Glomerular endothelial cell (primary cell): ENCODE data around the gene RPP25L. TPM values are rescaled to one million over a fixed set of nuclear protein-coding genes. Genes with fewer than 3 reads are reported as not detected.

ENCODE experiments used
- DNase-seq: peaks from one replicate; pipeline ENCODE4 v3.0.0-alpha.2; 2011; ENCODE audit warnings: low read depth, low spot score; ENCODE audit errors: extremely low read depth
- total RNA-seq: library from RNA; depleted of rRNA; stranded (reverse); fragments of >200 nt; gene quantifications from 2 replicates; pipeline ENCODE4 v1.2.3, GENCODE V29; 2015

RPP25L gene
- total RNA-seq, 1 donor from 2014 or later: 21.5 TPM

DNA sequence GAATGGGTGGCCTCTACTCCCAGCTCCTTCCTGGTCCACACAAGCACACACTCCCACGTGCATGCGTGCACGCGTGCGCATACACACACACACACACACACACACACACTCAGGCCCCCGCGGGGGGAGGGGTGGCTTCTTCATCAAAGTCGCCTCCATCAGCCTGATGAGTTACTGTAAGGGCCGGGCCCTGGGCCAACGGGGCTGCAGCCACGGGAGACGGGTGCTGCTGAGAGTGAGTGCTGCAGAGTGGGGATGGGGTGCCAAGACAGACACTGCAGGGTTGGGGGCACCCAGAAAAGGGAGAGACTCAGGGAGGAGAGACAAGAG is 40.5 kb downstream of the RPP25L start:
- DNase-seq: no peak

DNA sequence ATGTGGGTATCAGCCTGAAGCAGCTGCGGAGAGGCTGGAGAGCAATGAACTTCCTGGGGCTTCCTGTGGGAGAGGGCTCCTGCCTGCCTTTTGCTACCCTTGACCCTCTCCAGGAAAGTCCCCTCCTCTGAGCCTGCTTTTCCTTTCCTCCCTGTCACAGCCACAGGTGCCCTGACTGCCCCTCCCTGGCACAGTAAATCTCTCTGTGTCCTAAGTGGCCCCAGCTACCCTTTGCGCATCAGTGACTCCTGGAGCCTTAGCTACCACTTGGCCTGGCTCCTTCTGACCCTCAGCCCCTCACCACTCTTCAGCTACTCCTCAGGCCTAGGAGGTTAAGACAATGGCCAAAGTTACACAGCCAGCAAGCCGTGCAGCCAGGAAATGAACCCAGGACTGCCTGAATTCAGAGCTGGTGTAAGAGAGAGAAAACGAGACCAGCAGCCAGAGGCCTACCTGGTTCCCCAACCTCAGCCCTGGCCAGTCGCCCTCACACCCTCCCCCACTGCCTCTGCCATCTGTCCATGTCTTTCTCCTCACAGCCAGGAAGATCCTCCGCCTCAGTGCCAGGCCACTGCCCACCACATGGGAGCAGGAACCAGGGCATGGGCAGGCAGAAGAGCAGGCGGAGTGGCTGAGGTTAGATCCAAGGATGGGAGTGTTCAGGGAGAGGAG is 41.0 kb downstream of the RPP25L start:
- no peak for DNase-seq

DNA sequence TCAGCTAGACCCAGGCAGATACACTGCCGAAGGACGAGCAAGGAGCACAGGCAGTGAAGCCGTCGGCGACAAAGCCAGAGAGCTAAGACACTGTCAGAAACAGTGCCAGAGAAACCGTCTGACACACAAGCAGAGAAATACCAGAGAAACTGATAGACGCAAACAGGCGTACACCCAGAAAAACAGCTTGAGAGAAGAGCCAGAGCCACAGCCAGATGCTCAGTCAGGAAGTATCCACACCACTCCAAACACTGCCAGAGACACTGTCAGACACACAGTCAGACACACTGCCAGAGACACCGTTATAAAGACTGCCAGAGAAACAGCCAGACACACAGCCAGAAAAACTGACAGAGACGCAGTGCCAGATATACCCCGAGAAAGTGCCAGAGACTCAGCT is 41.5 kb downstream of the RPP25L start:
- no peak for DNase-seq

DNA sequence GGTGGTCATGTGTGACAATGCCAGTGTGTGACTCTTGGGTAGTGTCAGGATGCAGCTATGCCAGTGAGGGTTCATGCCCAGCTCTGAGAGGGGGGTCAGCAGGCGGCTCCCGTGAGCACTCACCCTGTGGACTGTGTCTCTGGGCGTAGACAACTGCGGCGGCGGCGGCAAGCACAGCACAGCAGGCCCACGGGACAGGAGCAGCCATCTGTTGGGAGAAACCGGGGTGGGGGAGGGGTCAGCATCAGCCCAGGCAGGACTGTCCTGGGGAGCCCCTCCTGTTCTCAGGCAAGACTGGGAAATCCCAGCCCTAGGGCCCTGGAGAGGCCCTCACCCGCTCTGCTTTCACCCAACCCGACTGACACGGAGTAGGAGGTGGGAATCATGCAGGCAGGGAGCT is 43.1 kb downstream of the RPP25L start:
- no peak for DNase-seq

DNA sequence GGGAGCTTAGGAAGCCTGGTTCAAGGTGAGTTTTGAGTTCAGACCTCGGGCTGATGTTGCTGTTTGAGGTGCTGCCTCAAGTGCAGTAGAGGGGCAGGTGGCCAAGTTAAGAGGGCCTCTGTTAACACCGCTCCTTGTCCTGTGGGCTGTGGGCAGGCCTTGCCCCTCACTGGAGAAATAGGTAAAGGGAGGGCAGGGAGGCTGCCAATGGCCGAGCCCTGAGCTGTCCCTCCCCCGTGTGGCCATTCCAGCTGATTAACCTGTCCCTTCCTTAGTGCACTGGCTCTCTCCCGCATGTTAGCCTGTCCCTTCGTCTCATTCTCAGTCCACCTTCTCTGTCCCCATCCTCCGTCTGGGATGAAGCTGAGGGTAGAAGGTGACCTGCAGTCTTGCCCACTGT is 43.8 kb downstream of the RPP25L start:
- no peak for DNase-seq

DNA sequence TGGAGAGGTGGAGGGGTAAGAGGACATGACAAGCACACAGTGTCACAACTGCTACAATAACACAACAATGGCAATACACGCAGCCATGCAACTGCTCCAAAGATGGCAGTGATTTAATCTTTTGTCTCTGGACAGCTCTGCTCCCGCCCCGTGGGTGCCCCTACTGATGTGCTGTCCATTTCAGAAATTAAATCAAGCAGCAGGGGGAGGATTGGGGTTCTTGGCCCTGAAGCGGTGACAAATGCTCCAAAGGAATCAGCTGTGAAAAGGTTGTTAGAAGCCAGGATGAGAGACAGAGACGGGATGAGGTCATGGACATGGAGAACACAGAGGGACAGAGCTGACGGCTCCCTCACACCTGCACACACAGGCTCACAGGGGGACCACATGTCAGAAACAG is 44.9 kb downstream of the RPP25L start:
- DNase-seq: no peak

DNA sequence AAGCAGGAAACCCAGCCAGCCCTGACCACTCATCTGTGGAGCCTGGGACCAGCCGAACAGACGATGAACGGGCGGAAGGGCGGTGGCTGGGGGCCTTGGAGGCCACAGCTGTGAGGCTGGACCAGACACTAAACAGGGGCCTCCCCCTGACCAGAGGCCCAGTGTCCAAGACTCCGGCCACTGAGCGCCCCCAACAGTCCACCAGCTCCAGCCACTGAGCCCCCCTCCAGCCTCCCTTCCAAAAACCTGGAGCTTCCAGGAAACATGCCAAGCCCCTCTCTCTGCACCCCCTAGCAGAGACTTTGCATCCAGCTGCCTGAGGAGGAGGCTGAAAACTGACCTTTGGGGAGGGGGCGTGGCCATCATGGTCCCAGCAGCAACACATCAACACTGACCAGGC is 45.6 kb downstream of the RPP25L start:
- DNase-seq: no peak

DNA sequence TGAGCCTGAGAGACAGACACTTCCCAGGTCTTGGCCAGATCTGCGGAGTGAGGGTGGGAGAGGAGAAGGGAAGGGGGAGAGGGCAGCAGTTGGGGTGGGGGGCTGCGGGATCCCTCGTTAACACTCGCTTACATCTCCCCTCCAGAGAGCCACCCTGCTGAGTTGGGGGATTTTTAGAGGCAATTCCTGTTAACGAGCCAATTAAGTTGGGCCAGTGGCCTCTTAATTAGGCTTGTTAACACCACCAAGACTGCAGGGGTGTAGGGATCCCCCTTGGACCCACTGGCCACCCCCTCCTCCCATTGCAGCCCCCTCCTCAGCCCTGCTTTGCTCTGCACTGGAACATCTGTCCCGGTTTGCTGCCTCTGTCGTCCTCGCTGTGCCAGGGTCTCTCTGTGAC is 46.0 kb downstream of the RPP25L start:
- no peak for DNase-seq

DNA sequence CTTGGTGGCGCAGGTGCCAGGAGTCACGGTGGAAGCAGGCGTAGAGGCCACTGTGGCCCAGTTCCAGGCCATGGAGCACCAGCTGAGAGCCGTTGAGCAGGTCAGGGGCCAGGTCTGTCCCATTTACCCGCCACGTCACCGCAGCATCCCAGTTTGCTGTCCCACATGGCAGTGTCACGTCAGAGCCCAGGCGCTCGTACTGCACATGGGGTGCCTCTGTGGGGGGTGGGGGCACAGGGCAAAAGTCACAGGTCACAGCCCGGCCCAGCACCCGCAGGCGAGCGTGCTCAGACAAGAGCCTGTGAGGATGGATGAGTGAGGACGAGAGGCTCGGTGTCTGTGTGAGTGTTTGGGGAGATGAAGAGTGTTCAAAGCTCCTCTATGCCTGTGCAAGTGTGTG is 47.3 kb downstream of the RPP25L start:
- no peak for DNase-seq

DNA sequence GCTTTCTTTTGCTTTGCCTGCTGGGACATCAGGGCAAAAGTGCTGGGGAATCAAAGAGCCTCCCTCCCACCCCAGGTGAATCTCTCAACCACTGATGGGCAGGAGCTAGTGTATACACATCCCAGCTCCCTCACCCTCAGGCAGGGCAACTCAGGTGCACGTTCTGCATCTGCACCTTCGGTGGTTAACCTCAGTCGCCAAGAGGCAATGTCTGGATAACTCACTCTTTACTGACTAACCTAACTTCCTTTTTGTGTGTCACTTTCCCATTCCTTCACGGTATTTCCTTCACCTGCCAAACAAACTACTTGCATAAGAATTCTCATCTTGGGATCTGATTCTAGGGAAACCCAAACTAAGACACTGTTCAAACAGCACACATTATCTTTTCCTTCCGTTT is 48.6 kb downstream of the RPP25L start:
- DNase-seq: no peak

DNA sequence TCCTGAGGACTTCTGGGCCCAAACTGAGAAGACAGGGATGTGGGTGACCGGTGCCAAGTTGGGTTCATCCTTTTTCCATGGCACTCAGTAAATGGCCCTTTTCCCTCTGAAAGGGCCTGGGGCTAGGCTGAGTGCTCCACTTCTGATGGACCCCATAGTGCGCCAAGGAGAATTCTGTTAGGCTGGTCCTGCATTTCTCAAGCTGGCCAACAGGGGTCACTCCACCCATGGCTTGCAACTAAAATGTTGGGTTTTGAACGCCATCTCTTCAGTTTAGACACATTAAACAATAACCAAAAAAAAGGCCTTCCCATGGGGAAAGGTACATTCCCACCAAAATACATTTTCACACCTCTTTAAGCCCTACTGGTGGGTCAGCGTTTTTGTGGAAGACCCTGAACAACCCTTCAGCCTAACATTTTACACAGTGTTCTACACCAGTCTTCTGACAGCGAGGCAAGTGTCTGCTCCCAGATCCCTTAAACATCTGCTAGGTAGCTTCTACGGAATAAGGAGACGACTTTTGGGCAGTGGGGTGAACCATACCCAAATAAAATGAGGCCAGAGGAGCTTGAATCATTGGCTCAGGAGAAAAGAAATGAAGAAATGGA is 49.7 kb downstream of the RPP25L start:
- no peak for DNase-seq

DNA sequence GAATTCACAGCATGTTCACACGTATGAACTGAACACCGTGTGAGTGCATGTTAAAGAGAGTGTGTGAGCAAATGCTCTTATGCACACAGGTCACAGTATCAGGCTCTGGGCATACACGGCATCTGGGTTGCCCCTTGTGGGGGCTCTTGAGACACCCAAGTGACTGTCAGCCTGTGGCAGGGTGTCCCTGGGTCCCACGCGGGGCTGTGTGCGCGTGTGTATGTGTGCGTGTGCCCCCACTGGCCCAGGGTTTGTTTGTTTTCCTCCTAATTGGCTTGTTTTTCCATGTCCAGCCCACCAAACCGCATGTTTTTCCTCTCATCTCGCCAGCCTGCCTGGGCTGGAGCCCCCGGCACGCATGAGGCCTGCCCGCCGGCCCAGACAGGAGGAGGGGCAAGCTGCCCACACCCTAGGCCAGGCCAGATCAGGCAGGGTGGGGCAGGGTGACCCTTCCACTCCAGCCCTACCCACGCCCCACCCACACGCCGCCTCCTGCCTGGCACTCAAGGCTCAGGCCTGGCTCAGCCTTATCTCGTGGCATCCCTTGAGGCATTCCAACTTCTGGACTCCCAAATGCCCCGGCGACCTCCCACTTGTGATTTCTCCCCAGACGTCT is 51.2 kb downstream of the RPP25L start:
- DNase-seq: no peak

Other genes with a start within 250 kb of the RPP25L start
- gene MYORG, start 235.2 kb downstream of the RPP25L start, total RNA-seq: 14.2 and 15.2 TPM in 2 replicates
- gene FAM219A, start 153.5 kb downstream of the RPP25L start, total RNA-seq: 37.5 and 49.8 TPM in 2 replicates
- gene DNAI1, start 153.3 kb downstream of the RPP25L start, total RNA-seq: not detected in 2 replicates
- not detected in 2 replicates for gene ENHO, start 89.1 kb downstream of the RPP25L start, total RNA-seq
- not detected in 2 replicates for gene CNTFR, start 22.4 kb downstream of the RPP25L start, total RNA-seq
- 97.1 and 138 TPM in 2 replicates for gene DCTN3, start 8.4 kb upstream of the RPP25L start, total RNA-seq
- gene ARID3C, start 17.0 kb upstream of the RPP25L start, total RNA-seq: 0.29 TPM in 1 of 2 replicates, not detected in the other
- gene SIGMAR1, start 25.7 kb upstream of the RPP25L start, total RNA-seq: 105 and 134 TPM in 2 replicates
- 29.9 and 39.8 TPM in 2 replicates for gene GALT, start 34.6 kb upstream of the RPP25L start, total RNA-seq
- gene IL11RA, start 40.1 kb upstream of the RPP25L start, total RNA-seq: 5.7 and 9.3 TPM in 2 replicates
- not detected in 2 replicates for gene CCL27, start 50.6 kb upstream of the RPP25L start, total RNA-seq
- gene CCL19, start 79.2 kb upstream of the RPP25L start, total RNA-seq: not detected in 2 replicates
- gene CCL21, start 98.0 kb upstream of the RPP25L start, total RNA-seq: 0.19 and 0.64 TPM in 2 replicates